ENCODE results near the gene A3GALT2.

A3GALT2 gene

DNA sequence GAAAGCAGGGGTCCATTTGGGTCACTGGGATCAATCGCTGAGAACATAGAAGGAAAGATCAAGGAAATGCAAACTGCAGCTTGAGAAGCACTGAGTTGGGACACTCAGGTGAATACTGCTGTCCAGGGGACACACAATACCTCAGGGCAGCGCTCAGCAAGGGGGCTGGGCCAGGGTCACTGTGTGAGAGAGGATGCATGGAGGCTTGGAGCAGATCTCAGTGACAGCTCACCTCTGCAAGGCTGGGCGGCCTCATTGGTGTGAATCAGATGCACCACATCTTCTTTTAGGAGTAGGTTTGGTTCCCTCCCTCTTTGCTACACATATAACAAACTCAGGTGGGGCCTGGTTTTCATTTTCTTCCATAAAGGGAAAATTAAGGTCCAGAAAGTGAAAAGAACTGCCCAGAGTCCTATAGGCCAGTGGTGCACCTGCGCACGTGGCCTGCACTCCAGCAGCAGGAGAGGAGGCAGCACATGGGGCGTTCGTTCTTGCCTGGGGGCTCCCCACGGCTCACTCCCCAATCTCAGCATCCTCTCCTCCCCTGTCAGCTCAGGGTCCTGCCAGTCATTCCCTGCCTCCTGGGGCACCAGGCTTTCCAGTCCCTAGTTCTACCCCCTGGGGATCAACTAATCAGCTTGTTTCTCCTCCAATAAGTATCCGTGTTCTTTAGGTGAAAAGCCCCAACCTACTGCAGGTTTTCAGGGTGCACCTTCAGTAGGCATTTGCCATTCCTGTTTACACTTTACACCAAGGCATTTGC lies 1.5 kb downstream of the A3GALT2 start:
- DNase-seq (ENCODE audit: low read depth) = no peak
- TF ChIP-seq, protein P1, sequence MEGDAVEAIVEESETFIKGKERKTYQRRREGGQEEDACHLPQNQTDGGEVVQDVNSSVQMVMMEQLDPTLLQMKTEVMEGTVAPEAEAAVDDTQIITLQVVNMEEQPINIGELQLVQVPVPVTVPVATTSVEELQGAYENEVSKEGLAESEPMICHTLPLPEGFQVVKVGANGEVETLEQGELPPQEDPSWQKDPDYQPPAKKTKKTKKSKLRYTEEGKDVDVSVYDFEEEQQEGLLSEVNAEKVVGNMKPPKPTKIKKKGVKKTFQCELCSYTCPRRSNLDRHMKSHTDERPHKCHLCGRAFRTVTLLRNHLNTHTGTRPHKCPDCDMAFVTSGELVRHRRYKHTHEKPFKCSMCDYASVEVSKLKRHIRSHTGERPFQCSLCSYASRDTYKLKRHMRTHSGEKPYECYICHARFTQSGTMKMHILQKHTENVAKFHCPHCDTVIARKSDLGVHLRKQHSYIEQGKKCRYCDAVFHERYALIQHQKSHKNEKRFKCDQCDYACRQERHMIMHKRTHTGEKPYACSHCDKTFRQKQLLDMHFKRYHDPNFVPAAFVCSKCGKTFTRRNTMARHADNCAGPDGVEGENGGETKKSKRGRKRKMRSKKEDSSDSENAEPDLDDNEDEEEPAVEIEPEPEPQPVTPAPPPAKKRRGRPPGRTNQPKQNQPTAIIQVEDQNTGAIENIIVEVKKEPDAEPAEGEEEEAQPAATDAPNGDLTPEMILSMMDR (conservative IDR thresholded peaks at IDR 0.05; ENCODE audit: control insufficient read depth, insufficient read depth, low read depth, low read length) = no peak
- no peak overlapping the region for H3K4me3 ChIP-seq (ENCODE audit: control insufficient read depth, low read depth, low read length)

DNA sequence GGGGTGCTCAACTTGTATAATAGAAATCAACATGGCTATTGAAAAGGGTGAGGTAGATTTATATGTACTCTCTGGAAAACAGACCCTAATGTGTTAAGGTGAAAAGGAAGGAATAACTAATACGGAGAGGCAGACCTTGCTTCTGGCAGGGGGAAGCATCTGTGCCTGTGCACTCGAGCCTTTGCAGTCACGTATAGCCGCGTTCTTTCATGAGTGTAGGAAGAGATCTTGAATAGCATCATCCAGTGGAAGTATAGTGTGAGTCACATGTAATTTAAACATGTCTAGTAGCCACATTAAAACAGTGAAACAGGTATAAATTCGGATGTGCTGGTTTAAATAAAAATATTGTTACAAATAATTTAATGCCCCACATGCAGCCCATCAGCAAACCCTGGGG lies 3.0 kb downstream of the A3GALT2 start:
- H3K4me3 ChIP-seq (ENCODE audit: control insufficient read depth, low read depth, low read length) = no peak overlapping the region
- no peak for DNase-seq (ENCODE audit: low read depth)
- TF ChIP-seq, protein P1 (conservative IDR thresholded peaks at IDR 0.05; ENCODE audit: control insufficient read depth, insufficient read depth, low read depth, low read length) = no peak

DNA sequence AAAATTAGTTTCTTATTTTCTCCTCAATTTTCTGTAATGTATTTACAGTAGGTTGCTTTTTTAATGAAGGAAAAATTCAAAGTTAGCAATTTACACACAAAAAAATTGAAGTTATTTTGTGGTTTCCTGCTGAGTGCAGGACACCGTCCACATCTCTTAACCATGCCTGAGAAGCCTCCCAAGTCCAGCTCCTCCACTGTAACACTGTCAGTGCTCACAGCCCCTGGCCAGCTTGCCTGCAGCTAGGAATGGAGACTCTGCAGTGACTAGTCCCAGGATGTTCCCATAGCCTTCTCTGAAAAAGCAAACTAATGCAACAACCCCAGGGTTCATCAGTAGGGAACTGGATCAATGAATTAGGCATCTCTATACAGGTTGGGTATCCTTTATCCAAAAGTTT lies 3.5 kb downstream of the A3GALT2 start:
- TF ChIP-seq, protein P1 (conservative IDR thresholded peaks at IDR 0.05; ENCODE audit: control insufficient read depth, insufficient read depth, low read depth, low read length) = no peak
- H3K4me3 ChIP-seq (ENCODE audit: control insufficient read depth, low read depth, low read length) = no peak overlapping the region
- no peak for DNase-seq (ENCODE audit: low read depth)

DNA sequence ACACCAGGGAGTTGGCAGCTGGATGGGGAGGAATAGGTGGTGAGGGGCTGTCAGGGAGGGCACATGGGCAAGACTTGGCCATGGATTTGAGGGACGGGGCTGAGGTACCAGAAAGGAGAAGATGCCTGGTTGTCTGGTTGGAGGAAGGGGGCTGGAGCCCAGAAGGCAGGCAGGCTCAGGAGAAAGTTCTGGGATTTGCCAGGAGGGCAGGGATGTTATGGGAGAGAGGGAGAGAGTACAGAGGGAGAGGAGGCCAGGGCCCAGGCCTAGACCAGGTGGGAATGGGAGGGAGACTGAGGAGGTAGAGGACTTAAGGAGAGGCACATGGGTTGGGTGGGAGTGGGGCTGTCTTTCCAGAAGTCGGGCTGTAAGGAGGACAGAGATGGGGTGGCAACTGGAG lies 4.3 kb downstream of the A3GALT2 start:
- no peak for DNase-seq (ENCODE audit: low read depth)
- TF ChIP-seq, protein P1 (conservative IDR thresholded peaks at IDR 0.05; ENCODE audit: control insufficient read depth, insufficient read depth, low read depth, low read length) = no peak
- H3K4me3 ChIP-seq (ENCODE audit: control insufficient read depth, low read depth, low read length) = no peak overlapping the region

DNA sequence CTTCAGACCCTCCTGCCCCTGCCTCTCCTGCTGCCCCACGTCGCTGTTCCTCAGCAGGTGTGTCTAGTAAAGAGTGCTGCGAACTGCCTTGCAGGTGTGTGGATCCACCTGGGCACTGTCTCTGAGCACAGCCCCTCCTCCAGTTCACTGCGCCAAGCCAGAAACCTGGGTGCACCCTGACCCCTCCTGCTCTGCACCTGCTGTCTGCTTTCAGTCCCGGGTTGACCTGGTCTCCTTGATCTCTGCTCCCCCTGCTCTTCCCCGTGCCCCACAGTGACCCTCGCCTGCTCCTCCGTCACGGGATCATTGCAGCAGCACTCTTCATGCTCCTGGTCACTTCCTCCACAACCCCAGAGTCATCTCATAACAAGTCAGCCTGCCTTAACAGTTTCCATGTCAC lies 6.5 kb downstream of the A3GALT2 start:
- no peak overlapping the region for H3K4me3 ChIP-seq (ENCODE audit: control insufficient read depth, low read depth, low read length)
- TF ChIP-seq, protein P1 (conservative IDR thresholded peaks at IDR 0.05; ENCODE audit: control insufficient read depth, insufficient read depth, low read depth, low read length) = no peak
- no peak for DNase-seq (ENCODE audit: low read depth)

DNA sequence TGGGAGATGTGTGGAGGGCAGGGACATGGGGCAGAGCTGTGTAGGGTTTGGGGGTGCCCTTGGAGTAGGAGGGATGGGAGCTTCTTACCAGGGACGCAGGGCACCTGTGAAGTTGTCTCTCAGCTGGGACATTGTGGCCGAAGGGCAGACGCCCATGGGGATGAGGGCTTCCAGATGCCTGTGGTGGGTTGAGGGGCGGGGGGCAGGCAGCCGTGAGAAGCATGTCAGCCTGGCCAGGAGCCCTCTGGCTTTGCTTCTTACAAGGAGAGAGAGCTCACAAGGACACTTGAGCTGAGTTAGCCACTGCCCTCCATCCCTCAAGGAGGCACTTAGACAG lies 8.5 kb downstream of the A3GALT2 start:
- TF ChIP-seq, protein P1 (conservative IDR thresholded peaks at IDR 0.05; ENCODE audit: control insufficient read depth, insufficient read depth, low read depth, low read length) = no peak
- H3K4me3 ChIP-seq (ENCODE audit: control insufficient read depth, low read depth, low read length) = no peak overlapping the region

More for the DNA sequence above, 8.5 kb downstream of the A3GALT2 start:
- no peak for DNase-seq (ENCODE audit: low read depth)

Data from fibroblast of mammary gland (primary cell).